GM23248 (cell line): ENCODE measurements around the gene FAM187B.

Source experiments
- EZH2 ChIP-seq: fragments of 200-600 bp; sonication (generic); IDR thresholded peaks from 2 replicates; pipeline ENCODE4 v1.6.1; 2018; ENCODE audit warnings: antibody characterized with exemption, mild to moderate bottlenecking; ENCODE audit not compliant: insufficient read depth, poor library complexity, severe bottlenecking
- EZH2phosphoT487 ChIP-seq: fragments of 200-600 bp; sonication (generic); IDR thresholded peaks from 2 replicates; pipeline ENCODE4 v1.6.1; 2018; ENCODE audit warnings: antibody characterized with exemption, moderate library complexity, mild to moderate bottlenecking, low read depth; ENCODE audit not compliant: insufficient read depth

GRCh38 chr19:35206855-35207254, 21.7 kb downstream of the FAM187B start:
- TF ChIP-seq EZH2 (no peak), EZH2phosphoT487 (no peak)
